Measurements from ENCODE around the gene PRKAG2.
"Not testable (repeated sequence)": the region's sequence is repeated elsewhere in the genome, so short reads cannot be mapped to it uniquely, and the experiment has no call there.

The PRKAG2 gene

DNA sequence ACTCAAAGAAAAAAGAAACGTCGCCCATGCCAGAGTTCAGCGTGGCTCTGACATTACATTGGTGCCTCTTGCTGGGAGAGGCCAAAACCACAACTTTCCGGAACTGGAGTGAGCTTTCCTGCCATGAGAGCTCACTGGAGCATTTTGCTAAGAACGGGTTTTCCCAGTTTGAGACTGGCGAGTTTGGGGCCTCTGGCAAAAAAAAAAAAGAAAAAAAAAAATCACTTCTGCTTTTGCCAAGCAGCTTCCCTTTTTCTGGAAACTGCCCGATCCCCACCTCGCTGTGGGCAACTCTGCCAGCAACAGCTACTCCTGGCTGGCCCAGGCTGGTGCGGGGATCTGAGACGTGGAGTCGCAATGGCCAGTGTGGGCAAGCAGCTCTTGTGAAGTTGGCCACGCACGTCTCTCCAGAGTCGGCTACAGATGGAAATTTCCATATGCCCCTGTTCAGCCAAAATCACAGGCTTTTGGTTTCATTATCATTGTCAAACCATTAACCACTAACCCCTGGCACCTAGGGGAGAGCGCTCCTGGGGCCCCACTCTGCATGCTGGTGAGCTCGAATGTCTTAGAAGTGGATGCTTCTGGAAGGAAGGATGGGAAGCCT, 25.7 kb downstream of the PRKAG2 start:
- DNase-seq (ENCODE audit: low spot score) = no peak

DNA sequence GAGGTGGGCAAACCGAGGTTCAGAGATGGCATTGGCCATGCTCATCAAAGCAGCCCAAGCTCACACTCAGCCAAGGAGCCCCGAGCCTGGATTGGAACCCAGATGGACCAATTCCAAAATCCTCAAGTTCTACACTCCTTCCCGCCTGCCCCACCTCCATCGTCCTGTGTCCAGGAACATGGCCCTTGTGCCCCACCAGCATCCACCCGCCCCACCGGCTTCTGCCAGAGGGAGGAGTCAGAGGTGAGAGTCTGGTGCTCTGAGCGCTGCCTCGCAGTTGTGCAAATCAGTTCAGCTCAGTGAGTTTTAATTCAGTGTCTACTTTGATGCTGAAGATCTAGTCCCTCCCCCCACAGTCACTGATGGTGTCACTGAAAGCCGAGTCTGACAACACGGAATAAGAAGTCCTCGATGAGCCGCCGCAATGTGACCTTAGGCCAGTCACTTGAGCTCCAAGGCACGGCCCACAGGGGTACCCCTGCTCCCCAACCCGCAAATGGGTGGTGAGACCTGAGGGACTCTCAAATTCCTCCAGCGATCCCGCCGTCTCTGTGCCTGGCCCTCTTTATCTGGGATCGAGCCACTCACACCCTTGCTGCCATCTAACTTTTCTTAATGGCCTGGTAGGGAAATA, 26.3 kb downstream of the PRKAG2 start:
- DNase-seq (ENCODE audit: low spot score) = no peak

DNA sequence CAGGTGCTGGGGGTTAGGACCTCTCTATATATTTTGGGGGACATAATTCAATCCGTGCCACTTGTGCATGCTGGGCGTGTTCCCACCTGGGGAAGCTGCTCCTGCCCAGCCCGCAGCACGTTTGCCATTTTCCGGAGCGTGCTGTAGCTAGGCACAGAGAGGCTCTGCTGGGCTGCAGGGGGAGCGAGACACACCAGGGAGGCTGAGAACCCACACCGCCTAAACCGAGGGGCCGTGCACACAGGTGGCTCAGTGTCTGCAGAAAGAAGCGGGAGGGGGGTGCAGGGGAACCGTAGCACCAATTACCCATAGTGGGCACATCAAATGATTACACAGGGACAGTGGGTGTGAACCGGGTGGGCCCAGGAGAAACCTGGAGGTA, 27.0 kb downstream of the PRKAG2 start:
- DNase-seq (ENCODE audit: low spot score) = no peak

DNA sequence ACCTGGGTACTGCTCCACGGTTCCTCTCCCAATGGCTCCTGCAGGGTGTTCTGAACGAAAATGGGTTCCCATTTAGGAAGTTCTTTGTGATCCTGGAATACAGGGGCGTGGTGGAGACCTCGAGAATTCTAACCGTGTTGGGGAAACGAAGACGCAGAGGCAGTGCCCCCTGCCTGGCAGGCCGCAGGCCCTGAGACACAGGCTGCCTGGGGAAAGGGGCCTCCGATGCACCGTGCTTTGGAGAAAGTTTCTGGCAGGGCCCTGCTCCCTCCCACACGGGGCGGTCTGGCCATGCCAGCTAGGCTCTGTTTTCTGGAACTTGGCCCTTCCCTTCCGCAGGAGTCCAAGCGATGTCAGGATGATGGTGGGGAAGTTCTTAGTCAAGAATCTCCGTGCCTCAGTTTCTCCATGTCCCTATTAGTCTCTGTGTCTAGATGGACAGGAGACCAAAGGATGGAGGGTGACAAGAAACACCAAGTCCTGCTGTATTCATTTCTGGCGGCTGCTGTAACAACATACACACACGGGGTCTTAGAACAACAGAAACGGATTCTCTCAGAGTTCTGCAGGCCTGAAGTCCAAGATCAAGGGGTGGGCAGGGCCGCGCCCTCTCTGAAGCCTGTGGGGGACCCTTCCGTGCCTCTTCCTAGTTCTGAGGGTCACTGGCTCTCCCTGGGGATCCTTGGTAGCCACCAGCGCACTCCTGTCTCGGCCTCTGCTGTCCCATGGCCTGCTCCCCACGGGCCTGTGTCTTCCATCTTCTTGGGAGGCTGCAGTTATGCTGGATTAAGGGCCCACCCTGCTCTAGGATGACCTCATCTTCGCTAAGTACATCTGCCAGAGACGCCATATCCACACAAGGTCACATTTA, 27.7 kb downstream of the PRKAG2 start:
- DNase-seq (ENCODE audit: low spot score) = no peak

DNA sequence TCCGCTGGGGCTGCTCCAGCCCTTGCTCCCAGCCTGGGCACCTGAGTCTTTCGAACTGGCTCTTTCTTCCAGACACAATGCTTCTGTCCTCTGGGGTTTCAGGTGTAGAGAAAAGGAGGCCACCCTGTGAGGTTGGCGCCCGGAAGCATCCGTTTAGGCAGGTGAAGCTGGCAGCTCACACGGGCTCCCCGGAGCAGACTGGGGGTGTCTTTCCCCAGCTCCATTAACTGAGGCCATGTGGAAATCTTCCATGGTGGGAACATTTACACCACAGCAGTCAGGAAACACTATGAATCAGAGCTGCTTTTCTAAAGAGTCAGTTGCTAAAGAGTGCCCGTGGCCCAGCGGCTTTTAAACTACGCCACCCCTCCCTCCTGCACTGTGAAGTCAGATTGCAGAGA, 29.2 kb downstream of the PRKAG2 start:
- DNase-seq (ENCODE audit: low spot score) = no peak

DNA sequence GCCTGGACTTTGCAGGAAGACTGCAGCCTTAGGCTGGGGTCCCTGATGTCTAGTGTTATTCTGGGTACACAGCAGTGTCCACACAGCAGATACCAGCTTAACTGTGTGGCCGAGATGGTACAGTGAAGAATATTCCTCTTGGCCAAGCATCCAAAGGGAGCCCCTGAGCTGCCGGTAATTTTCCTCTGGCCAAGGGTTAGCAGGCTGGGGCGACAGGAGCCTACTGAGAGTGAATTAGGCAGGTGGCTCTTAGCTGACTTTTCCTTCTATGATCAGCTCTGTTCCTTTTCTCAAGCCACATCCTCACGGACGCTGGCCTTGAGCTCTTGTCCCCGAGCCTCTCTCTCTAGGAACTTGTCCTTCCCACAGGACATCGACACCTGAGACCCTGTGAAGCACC, 29.8 kb downstream of the PRKAG2 start:
- no peak for DNase-seq (ENCODE audit: low spot score)

DNA sequence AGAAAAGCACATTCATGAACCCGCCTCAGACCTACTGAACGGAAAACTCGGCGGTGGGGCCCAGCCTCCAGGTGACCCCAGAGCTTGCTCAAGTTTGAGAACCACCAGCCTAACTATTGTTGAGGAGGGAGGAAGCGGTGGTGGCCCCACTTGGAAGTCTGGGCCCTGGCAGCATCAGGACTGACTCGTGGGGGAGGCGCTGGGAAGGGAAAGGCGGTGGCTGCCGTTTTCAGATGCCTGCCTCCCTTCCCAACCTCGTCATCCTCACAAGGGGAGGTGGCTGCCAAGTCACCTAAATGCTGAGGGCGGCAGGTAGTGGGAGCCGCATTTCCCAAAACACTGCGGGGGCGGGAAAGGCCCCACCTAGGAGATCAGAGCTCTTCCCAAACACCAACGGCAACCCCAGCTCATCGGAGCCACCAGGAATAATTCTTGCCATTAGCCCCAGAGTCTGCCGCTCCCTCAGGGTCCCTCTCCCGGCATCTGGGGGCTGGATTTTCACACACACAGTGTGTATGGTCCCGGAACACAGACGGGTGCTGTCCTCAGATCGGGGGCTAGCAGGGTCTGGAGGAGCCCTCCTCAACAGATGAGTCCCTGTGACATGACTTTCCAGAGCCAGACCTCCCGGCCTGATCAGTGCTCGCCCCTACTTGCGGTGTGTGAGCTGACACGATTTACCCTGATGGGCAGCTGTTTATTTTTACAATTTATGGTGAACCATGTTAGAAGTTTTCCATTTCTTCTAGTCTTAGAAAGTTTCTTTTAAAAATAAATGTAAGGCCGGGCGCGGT, 31.3 kb downstream of the PRKAG2 start:
- DNase-seq (ENCODE audit: low spot score) = no peak

DNA sequence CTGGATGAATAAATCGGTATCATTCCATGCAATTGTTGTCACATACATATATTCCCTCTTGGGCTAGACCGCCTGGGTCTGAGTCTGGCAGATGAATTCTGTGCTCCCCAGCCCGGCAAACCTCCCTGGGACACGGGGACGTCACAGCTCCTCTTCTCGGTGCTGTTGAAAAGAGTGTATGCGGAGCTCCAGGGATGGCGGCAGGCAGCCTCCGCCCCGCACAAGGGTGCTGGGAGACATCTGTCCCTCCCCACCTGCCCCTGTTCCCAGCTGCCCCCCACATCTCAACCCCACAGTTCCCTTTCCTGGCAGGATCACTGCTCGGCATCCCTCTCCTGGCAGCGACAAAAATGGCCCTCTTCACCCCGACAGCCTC, 32.1 kb downstream of the PRKAG2 start:
- no peak for DNase-seq (ENCODE audit: low spot score)

DNA sequence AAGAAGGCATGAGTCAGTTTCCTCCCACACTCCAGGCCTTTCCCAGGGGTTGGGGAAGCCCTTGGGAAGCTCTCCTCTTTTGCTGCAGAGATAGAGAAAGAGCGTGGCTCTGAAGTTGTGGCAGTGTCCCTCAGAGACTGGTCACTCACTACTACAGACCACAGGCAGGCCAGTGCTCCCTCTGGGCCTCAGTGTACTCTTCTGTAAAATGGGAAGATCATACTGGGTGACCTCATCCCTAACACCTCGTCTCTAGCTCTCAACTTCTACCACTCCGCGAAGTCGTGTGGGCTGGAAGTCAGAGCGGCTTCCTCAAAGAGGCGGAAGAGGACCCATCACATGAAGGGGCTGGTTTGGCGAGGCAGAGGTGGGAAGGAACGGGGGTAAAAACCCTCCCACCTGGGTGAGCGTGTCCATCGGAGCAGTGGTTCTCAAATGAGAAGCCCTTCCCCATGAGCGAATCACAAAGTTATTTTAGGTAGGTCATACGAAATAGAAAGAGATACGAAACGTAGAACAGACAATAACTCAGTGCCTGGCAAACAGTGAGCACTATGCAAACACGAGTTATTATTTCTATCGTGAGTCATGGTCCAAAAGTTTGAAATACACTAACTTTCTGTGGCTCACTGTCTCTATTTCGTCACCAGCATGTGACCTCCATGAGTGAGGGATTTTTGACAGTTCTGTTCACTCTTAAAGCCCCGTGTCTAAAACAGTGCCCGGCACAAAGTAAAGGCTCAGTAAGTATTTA, 32.7 kb downstream of the PRKAG2 start:
- DNase-seq (ENCODE audit: low spot score) = no peak

DNA sequence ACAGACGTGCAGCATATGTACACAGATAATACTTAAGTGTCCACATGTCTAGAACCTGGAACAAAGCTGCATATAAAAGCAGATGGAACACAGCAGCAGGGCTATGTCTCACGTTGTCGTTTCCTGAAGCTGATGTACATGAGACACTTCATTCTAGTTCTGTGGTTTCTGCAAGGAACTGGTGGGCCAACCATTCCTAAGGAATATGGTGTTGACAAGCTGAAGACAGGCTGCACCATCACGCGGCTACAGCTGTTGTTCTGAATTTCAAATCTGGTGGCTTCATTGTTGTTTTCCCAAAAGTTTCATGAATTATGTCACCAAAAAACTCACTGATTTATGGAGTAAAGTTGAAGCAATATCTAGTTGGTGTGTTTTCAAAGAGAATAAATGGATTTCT, 33.7 kb downstream of the PRKAG2 start:
- DNase-seq (ENCODE audit: low spot score) = no peak

DNA sequence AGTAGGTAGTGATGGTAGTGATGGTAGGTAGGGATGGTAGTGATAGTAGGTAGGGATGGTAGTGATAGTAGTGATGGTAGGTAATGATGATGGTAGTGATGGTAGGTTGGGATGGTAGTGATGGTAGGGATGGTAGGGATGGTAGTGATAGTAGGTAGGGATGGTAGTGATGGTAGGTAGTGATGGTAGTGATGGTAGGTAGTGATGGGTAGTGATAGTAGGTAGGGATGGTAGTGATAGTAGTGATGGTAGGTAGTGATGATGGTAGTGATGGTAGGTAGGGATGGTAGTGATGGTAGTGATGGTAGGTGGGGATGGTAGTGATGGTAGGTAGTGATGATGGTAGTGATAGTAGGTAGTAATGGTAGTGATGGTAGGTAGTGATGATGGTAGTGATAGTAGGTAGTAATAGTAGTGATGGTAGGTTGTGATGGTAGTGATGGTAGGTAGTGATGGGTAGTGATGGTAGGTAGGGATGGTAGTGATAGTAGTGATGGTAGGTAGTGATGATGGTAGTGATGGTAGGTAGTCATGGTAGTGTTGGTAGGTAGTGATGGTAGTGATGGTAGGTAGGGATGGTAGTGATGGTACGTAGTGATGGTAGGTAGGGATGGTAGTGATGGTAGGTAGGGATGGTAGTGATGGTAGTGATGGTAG, 35.4 kb downstream of the PRKAG2 start:
- not testable (repeated sequence) for DNase-seq (ENCODE audit: low spot score)

DNA sequence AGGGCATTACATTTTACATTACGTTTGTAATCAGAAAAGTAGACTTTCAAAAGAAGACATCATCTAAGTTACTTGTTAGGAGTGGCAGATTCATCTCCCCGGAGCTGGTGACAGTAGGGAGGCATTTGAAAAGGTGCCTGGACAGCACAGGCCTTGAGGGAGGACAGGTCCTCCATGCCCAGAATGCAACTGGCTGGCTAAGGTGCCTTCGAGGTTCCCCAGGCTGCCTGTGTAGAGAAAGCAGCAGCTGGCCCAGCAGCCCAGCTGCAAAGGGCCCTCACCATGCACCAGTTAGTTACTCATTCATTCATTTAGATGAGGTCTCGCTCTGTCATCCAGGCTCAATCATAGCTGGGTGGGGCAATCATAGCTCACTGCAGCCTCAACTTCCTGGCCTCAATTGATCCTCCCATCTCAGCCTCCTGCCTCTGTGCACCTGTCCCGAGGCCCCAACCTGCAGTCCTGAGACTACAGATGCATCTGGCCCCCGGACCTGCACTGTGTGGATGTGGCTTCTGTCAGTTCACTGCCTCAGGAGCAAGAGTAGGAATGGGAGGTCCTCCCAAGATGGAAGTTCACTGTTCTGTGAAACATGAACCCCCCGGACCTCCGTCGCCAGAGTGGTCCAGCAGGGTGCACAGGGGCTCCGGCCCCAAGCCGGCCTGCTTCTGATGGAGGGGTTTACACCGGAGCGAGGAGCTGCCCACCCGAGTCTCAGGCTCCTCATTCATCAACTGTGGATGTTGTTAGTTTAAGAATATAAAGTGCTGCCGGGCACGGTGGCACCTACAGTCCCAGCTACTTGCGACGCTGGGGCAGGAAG, 36.6 kb downstream of the PRKAG2 start:
- DNase-seq (ENCODE audit: low spot score) = no peak

DNA sequence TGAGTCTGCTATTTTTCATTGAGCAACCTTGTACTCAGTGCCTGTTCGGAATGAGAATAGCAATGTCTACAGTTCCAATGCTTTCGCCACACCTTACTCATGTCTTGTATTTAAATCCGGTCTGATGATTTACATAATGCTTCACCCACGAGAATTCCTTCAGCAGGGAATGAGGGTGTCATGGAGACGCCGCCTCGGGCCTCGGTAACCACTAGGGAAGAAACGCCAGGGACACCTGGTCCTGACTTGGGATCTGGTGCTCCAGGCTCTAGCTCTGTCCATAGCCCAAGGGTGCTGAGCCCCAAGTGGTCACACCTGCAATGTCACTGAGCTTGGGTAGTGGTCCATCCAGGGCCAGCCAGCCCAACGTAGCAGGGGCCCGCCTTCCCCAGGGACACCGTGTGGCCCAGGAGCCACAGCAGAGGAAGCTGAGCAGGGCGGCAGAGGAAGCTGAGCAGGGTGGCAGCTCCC, 37.4 kb downstream of the PRKAG2 start:
- DNase-seq (ENCODE audit: low spot score) = no peak

DNA sequence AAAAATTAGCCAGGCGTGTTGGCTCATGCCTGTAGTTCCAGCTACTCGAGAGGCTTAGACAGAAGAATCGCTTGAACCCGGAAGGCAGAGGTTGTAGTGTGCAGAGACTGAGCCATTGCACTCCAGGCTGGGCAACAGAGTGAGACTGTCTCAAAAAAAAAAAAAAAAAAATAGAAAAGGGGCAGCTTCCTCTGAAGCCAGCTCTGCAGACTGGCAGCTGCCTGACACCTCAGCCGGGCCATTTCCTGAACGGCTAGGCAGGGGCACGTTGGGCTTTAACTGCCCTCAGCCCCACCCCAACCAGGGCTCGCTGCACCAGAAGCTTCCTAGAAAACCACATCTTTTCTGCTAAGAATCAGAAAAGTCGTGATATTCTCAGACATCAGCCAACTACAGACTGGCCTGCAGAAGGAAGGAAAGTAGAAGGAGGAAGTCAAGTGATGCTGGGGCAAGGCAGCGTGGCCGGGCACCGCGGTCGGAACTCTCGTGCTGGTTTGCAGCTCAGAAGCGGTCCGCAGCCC, 38.0 kb downstream of the PRKAG2 start:
- peak; percentile 51 for DNase-seq (ENCODE audit: low spot score)

DNA sequence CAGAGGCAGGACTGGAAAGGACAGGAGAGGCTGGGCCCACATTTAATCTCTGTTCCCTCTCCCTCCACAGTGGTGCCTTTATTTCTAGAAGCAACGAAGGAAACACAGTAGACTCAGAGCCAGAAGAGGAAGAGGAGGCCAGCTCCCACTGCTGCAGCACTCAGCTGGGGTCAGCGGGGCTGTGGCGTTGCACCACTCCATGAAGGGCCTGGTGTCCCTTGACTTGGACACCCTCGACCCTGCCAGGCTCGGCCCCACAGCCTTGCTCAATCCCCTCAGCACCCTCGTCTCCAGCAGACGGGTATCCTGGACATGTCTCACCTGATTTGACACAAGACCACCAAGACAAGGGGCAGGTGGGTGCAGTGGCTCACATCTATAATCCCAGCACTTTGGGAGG, 38.8 kb downstream of the PRKAG2 start:
- no peak for DNase-seq (ENCODE audit: low spot score)

DNA sequence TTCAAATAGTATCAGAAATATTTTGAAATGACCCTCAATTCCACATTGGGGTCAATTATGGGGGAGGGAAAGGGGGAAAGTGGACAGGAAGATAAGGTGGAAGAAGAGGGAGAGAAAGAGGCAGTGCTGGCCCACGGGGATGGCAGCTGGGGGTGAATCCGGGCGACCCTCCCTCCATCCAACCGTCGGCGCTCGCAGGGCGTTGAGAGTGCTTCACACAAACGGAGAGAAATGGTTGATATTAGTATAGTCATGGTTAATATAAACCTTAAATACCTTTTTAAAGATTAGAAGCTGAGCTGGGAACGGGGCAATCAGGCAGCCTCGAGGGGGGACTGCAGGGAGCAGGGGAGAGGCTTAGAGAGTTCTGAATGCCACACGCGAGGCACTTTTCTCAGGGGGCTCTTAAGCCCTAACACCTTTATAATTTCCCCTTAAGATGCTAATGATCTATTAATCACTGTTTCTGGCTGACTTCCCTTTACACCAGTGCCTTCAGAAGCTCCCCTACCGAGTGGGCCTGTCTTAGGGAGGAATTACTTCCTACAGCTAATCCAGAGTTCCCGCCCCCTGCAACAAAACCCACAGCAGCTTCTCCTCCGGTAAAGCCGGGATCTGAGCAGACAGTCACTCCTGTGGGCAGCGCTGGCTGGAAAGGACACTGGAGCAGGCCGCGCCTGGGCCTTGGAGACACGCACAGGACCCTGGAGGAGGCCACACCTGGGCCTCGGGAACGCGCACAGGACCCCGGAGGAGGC, 39.5 kb downstream of the PRKAG2 start:
- no peak for DNase-seq (ENCODE audit: low spot score)

DNA sequence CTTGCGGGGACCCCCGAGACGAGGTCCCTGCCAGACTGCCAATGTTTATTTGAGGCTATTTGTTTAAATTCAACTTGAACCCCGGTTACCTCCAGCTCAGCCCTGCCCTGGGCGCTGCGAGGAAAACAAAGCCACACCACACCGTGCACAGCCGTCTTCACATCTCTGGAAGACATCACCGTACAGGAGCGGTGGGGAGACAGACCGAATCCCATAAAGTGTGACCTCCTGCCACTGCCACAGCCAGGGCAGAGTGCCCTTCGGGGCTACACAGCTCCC, 40.0 kb downstream of the PRKAG2 start:
- no peak for DNase-seq (ENCODE audit: low spot score)

DNA sequence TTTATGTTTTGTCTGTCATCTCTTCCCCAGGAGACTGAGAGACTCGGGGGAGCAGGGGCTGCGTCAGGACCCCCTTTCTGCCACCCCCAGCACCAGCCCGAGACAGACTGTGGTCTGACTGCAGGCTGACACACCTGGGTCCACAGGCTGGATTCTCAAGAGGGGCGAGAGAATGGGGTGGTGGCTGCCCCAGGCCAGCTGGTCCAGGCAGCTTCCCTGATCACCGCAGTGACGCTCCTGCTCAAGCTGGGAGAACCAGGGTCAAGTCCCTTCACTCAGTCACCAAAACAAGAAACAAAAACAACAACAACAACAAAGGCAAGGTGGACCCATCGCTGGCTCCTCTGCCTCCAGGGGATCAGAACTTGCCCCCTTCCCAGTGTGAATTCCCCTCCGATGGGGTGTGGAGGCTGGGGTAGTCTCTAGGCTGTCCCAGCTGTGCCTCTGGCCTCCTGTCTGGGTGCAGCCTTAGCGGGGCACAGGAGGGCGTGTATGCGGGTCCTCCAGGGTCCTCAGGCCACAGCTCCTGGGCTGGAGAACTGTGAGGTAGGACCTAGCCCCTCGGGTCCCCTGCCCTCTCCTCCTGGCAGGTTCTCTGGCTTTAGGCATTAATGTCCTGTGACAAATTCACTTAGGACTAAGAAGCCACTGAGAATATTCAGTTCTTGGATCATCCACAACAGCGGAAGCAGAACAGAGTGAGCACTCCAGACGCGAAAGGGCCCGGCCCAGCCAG, 40.6 kb downstream of the PRKAG2 start:
- DNase-seq (ENCODE audit: low spot score) = no peak

DNA sequence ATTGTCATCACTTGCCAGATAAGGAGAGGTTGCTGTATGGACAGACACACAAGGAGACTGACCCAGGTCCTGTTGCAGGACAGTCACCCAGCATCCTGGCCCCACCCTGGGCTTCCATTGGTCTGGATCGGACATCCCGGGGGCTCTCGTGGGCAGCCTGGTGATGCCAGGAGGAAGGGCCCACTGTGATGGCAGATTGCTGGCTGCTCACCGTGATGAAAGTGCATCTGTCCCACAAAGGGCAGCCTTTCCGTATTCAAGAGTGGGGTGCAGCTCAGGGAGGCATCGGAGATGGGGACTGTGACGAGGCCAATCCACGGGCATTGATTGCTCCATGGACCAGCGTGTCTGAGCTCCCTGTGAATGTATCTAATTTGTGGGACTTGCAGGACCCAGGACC, 41.3 kb downstream of the PRKAG2 start:
- no peak for DNase-seq (ENCODE audit: low spot score)

All from CD4-positive, alpha-beta T cell treated with Interleukin-6 at 100 ng/mL for 8 hours (primary cell).